Gastrocnemius medialis (tissue), 4 donors: ENCODE measurements around the gene PRRT3. TPM values are rescaled to one million over a fixed set of nuclear protein-coding genes. Genes with fewer than 3 reads are reported as not detected.

Source experiments
- ATAC-seq, 2 donors: fragments of 150-250 bp; one replicate each; pipeline ENCODE4 v1.9.1; 2016
- DNase-seq, 2 donors: peaks; one replicate each; pipeline ENCODE4 v3.0.0-alpha.2; 2019
- H3K27ac ChIP-seq, 4 donors: fragments of 200-600 bp; sonication (generic); 1 replicate in 1 of 4; 2 replicates in 3 of 4; pipeline ENCODE4 v1.5.1; 2016 to 2018; ENCODE audit warnings: mild to moderate bottlenecking in 2 of 4, moderate library complexity in 1 of 4
- H3K27me3 ChIP-seq, 3 donors: fragments of 200-600 bp; sonication (generic) in 2 of 3; 1 replicate in 1 of 3; 2 replicates in 2 of 3; pipeline versions ENCODE4 v1.5.1 to v1.6.0; 2016 to 2019; ENCODE audit warnings: mild to moderate bottlenecking in 1 of 3, moderate library complexity in 1 of 3
- H3K36me3 ChIP-seq, 2 donors: fragments of 200-600 bp; sonication (generic) in 1 of 2; one replicate each; pipeline ENCODE4 v1.5.1; 2017 to 2018
- H3K4me1 ChIP-seq, 2 donors: fragments of 200-600 bp; sonication (generic) in 1 of 2; one replicate each; pipeline ENCODE4 v1.5.1; 2016 to 2017; ENCODE audit warnings: mild to moderate bottlenecking in 2 of 2
- H3K4me3 ChIP-seq, 4 donors: fragments of 200-600 bp; sonication (generic) in 3 of 4; 1 replicate in 1 of 4; 2 replicates in 3 of 4; pipeline ENCODE4 v1.5.1; 2016 to 2019; ENCODE audit warnings: mild to moderate bottlenecking in 2 of 4
- H3K9me3 ChIP-seq, 3 donors: fragments of 200-600 bp; sonication (generic) in 2 of 3; 1 replicate in 1 of 3; 2 replicates in 2 of 3; pipeline ENCODE4 v1.5.1; 2016 to 2019
- POLR2A ChIP-seq, 2 donors: fragments of 450-650 bp; IDR thresholded peaks; one replicate each; pipeline ENCODE4 v1.6.1; 2017; ENCODE audit warnings: antibody characterized with exemption in 2 of 2, mild to moderate bottlenecking in 2 of 2, moderate library complexity in 2 of 2
- in situ Hi-C, 4 donors: fragments of 200-750 bp; cut with MboI; loops; one replicate each; pipeline versions ENCODE4 v1.15.0 to v1.8.0; 2017; ENCODE audit warnings: low sequenced_read_pairs in 4 of 4
- intact Hi-C: fragments of 100-400 bp; cut with DNase I; formaldehyde crosslinking; loops from one replicate; pipeline ENCODE4 v1.15.1; 2023; ENCODE audit warnings: low total_unique reads
- total RNA-seq, 4 donors: library from RNA; depleted of rRNA; stranded (reverse); fragments of >200 nt; gene quantifications; one replicate each; pipeline versions ENCODE4 v1.1.0 to v1.2.3, GENCODE V29; 2016
- TF ChIP-seq, protein P1 (sequence below), 5 experiments: fragments of 450-650 bp in 3 of 5; fragments of 200-600 bp in 2 of 5; sonication (generic) in 2 of 5; IDR thresholded peaks in 4 of 5; conservative IDR thresholded peaks in 1 of 5; 1 replicate in 4 of 5; 2 replicates in 1 of 5; pipeline ENCODE4 v1.5.1; 2016 to 2019; ENCODE audit warnings: antibody characterized with exemption in 5 of 5, mild to moderate bottlenecking in 3 of 5, moderate library complexity in 3 of 5

Gene PRRT3
- total RNA-seq = 1 to 10 TPM in 3 of 4 donors, under 1 TPM in 1; 0.92 to 7.4 (median 2.5) TPM

DNA sequence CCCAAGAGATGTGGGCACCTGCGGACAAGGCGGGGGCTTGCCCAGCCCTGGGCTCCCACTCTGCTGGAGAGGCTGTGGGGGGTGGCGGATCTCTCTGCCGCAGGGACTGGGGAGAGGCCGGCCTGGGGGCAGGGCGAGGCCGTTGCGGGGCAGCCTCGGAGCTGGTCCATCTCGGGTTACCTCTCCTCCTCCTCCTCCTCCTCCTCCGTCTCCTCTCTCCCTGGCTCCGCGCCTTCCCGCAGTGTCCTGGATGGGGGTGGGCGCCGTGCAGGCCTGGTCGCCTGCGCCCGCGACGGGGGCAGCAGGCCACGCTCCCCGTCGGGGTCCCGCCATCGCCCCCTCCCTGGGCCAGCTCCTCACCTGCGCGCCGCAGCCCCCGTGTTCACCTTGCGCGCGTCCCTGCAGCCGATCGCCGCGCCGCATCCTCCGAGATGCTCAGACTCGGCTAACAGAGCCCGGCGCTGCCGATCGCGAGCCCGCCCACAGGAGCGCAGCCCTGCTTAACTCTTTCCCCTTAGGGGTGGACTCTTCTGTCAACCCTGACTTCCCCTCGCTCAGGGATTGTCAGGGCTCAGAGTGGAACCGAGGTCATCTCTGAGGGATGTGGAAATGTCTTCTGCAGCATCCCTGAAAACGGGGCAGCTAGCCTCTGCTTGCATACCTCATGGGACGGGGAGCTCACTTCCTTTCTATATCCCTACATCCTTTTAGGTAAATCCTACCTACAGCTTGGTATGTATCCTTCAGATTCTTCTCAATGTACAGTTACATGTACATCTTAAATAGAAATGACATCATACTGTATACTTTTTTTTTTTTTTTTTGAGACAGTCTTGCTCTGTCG is at the start of gene PRRT3:
Gene PRRT3, minus strand, starts transcription at position 447 of the 844 bp plus-strand sequence. CDS start 2,293 bp downstream, outside the sequence.
- Histone ChIP-seq H3K4me3 (peak within 1 kb of the TSS; percentile 29 to 74 (median 48)), H3K9me3 (no peaks in the 10 kb centered on the region), H3K4me1 (peaks cover 25 to 29% of the 10 kb centered on the region in 2 donors), H3K27ac (peak within 1 kb of the TSS in 3 of 4 donors; percentile 4 to 19 (median 8)), H3K27me3 (no peaks in the 10 kb centered on the region), H3K36me3 (no peaks in the 10 kb centered on the region)
- in situ Hi-C loops = no loop called here
- TF ChIP-seq, protein P1, sequence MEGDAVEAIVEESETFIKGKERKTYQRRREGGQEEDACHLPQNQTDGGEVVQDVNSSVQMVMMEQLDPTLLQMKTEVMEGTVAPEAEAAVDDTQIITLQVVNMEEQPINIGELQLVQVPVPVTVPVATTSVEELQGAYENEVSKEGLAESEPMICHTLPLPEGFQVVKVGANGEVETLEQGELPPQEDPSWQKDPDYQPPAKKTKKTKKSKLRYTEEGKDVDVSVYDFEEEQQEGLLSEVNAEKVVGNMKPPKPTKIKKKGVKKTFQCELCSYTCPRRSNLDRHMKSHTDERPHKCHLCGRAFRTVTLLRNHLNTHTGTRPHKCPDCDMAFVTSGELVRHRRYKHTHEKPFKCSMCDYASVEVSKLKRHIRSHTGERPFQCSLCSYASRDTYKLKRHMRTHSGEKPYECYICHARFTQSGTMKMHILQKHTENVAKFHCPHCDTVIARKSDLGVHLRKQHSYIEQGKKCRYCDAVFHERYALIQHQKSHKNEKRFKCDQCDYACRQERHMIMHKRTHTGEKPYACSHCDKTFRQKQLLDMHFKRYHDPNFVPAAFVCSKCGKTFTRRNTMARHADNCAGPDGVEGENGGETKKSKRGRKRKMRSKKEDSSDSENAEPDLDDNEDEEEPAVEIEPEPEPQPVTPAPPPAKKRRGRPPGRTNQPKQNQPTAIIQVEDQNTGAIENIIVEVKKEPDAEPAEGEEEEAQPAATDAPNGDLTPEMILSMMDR (IDR thresholded peaks at IDR 0.05 in 4 of 5, conservative IDR thresholded peaks at IDR 0.05 in 1 of 5) = no peak
- no peak for TF ChIP-seq POLR2A (IDR thresholded peaks at IDR 0.05)
- peak in 1 of 2 donors; percentile 35 for DNase-seq
- peak in 1 of 2 donors; percentile 15 for ATAC-seq
- intact Hi-C loops = no loop called here

DNA sequence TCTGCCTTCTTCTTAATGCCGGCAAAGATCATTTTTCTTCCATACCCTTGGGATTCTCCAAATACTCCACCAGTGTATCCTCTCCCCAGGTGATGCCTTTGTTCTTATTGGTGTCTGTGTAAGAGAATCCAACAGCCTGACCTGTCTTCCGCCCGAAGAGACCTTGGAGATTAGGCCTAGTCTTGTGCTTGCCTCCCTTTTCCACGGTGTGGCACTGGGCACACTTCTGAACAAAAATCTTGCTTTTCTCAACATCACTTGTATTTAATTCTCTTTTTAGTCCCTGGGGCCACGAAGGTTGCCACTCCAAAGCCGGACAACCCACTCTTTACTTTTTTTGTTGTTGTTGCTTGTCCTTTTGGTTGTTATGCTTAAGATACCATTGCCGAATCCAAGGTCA is 48.5 kb upstream of the PRRT3 start:
- in situ Hi-C loops = no loop called here
- no peaks in the 10 kb centered on the region for H3K27me3 ChIP-seq
- intact Hi-C loops = no loop called here

DNA sequence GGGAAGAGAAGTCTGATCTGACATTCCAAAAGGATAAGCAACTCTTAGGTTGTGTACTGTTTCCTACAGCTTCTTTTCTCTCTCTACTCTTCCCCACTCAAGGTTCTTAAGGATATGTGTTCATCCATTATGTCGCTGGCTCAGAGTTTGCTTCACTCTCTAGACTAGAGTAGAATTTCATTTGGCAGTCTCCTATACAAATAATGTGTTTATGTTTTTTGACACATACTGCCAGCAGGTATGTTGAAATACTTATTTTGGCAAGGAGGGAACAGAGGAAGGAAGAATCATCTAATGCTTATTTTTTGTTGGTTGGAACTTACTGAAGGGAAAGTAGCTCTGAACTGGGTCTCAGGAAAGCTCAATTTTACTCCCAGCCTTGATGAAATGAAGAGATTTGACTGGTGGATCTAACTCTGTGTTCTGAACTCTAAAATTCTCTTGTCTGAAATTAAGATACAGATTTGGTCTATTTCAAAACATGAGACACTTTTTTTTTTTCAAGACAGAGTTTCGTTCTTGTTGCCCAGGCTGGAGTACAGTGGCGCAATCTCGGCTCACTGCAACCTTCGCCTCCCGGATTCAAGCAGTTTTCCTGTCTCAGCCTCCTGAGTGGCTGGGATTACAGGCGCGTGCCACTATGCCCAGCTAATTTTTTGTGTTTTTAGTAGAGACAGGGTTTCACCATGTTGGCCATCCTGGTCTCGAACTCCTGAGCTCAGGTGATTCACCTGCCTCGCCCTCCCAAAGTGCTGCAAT is 42.1 kb upstream of the PRRT3 start:
- DNase-seq (no peak), ATAC-seq (peak; percentile 94 to 97)
- no peak for TF ChIP-seq POLR2A (IDR thresholded peaks at IDR 0.05)
- TF ChIP-seq, protein P1 (IDR thresholded peaks at IDR 0.05 in 4 of 5, conservative IDR thresholded peaks at IDR 0.05 in 1 of 5) = no peak
- intact Hi-C loops (no loop called here), in situ Hi-C loops (no loop called here)
- Histone ChIP-seq H3K9me3 (no peaks in the 10 kb centered on the region), H3K27me3 (no peaks in the 10 kb centered on the region), H3K4me1 (peaks cover 10 to 11% of the 10 kb centered on the region in 2 donors), H3K36me3 (no peaks in the 10 kb centered on the region), H3K27ac (peak overlapping the region; percentile 57 to 75 (median 66)), H3K4me3 (no peak overlapping the region)

More for the DNA sequence above, 48.5 kb upstream of the PRRT3 start:
- Histone ChIP-seq H3K36me3 (no peaks in the 10 kb centered on the region), H3K4me3 (no peak overlapping the region), H3K9me3 (no peaks in the 10 kb centered on the region), H3K4me1 (no peaks in the 10 kb centered on the region), H3K27ac (no peak overlapping the region)
- TF ChIP-seq, protein P1 (IDR thresholded peaks at IDR 0.05 in 4 of 5, conservative IDR thresholded peaks at IDR 0.05 in 1 of 5) = no peak
- no peak for TF ChIP-seq POLR2A (IDR thresholded peaks at IDR 0.05)
- DNase-seq (no peak), ATAC-seq (no peak)

DNA sequence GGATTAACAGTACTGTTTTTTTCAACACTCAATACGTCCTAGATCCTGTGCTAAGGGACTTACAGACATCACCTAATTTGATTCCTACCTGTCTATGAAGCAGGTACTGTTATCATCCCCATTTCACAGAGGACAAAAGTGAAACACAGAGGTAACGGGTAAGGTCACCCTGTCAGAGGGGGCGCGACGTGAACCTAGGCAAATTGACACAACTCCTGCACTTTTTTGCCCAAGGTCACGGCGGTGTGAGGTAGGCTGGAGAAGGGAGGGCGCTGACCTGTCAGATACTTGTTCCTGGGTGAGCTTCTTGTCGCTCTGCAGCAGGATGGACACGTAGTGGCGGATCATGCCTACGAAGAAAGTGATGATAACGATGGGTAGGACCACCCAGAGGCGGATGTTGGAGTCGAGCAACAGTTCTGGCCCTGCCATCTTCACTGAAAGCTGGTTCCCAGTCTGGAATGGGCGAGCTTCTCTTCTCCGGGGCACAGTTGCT is 34.1 kb upstream of the PRRT3 start:
- no peak for TF ChIP-seq POLR2A (IDR thresholded peaks at IDR 0.05)
- TF ChIP-seq, protein P1 (IDR thresholded peaks at IDR 0.05 in 4 of 5, conservative IDR thresholded peaks at IDR 0.05 in 1 of 5) = no peak
- Histone ChIP-seq H3K4me3 (peak overlapping the region; percentile 82 to 99 (median 89)), H3K36me3 (peaks cover 0 to 8% of the 10 kb centered on the region in 2 donors), H3K4me1 (peaks cover 35 to 39% of the 10 kb centered on the region in 2 donors), H3K9me3 (no peaks in the 10 kb centered on the region), H3K27ac (peak overlapping the region; percentile 82 to 89 (median 88)), H3K27me3 (no peaks in the 10 kb centered on the region)
- DNase-seq = no peak
- in situ Hi-C loops = no loop called here
- intact Hi-C loops = loop anchor here (2.0 kb wide), 1 partner anchor 41 kb away; the partner anchor contains the start of gene FANCD2
- peak; percentile 42 to 45 for ATAC-seq
